Activated CD8-positive, alpha-beta memory T cell treated with anti-CD3 and anti-CD28 coated beads for 48 hours (primary cell): Measurements from ENCODE around the gene KBTBD3.
"Not testable (repeated sequence)": the region's sequence is repeated elsewhere in the genome, so short reads cannot be mapped to it uniquely, and the experiment has no call there.

Experiments
- DNase-seq, 3 experiments: peaks; one replicate each; pipeline ENCODE4 v3.0.0-alpha.2; 2020; ENCODE audit warnings: low read depth in 2 of 3, low spot score in 2 of 3

Gene KBTBD3

DNA sequence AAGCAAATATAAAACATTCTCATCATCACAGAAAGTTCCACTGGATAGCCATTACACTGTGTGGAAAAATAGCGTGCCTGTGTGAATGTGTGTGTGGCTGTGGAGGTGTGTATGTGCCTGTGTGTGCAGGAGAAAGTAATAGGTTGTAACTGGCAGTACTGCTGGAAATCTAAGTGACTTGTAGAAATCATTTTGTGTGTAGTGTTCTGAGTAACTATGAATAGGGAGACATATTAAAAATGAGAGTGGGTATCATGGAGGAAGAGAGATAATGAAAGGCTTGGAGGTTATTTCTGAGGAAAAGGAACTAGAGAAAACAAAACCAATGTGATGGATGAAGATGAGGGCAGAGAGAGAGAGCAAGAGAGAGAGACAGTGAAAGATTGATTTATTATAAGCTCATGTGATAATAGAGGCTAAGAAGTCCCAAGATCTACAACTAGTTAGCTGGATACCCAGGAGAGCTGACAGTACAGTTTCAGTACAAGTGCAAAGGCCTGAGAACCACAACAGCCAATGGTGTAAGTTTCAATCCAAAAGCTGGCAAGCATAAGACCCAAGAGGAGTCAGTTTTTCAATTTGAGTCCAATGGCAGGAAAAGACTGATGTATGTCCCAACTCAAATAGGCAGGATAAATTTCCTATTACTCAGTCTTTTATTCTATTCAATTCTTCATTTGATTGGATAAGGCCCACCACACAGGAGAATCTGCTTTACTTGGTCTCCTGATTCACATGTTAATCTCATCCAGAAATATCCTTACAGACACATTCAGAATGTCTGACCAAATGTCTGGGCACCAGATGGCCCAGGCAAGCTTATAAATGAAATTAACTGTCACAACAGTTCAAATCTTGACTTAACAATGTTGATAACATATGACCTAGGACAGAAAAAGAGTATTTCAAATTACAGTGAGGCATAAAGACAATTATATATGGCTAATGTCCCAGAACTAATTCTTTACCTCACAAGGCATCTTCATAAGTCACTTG lies 14.9 kb downstream of the KBTBD3 start:
- DNase-seq, result no peak

- no peak for DNase-seq
These were observed 15.8 kb downstream of the KBTBD3 start for GRCh38 chr11:106061249-106061784.

DNA sequence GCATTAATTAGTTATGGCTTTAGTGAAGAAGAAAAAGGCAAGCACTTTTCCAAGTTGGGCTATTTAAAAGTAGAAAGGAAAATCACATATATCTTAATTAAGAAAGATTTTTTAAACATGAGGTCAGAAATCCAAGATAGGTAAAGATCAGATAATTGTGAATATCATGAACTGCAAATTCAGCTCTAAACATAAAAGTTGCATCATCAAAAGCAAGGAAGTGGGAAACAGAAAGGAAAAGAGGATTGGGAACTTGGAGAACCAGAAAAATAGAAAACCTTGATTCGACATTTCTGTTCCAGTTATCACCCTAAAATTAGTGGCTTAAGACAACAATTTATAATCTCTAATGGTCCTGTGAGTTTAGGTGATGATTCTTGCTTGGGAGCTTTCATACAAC lies 17.5 kb downstream of the KBTBD3 start:
- no peak for DNase-seq

DNA sequence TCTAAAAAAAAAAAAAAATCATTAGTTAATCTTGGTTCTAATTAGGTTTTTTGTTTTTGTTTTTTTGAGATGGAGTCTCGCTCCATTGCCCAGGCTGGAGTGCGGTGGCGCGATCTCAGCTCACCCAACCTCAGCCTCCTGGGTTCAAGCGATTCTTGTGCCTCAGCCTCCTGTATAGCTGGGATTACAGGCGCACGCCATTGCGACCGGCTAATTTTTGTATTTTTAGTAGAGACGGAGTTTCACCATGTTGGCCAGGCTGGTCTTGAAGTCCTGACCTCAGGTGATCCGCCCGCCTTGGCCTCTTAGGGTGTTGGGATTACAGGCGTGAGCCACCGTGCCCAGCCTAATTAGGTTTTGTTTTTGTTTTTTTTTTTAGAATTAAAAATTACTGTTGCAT lies 18.8 kb downstream of the KBTBD3 start:
- DNase-seq, result not testable (repeated sequence)

DNA sequence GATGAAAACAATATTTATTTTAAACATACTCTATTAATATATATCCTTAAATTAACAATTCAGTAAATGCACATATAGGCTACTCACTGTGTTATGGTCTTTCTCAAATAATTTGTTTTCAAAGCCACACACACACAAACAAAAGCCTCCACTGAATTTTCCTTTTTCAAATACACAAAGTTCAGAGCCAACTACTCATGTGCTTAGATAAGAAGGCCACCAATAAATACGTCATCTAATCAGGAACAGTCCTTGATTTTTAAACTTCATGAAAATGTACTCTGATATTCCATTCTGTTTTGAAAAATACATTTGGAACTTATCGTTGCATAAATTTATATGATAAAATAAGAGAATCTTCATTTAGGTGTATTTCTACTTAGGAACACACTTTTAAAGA lies 26.0 kb downstream of the KBTBD3 start:
- no peak for DNase-seq

- no peak for DNase-seq
These were observed 27.2 kb downstream of the KBTBD3 start for GRCh38 chr11:106049727-106050476.

DNA sequence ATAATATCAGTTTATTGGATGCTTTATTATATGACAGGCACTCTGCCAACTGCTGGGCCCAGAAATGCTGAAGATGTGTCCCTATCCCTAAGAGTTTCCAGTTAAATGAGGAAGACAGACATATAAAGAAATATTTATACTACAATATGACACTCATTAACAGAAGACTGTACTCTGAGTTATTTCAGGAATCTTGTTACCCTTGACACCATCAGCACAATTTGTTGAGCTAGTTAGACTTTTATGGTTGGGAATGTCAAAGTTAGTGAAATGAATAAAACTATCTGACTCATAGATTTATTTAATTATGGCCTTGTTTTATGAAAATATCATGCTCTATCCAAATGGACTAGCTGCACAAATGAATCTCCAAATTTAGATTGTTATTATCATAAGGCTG lies 29.5 kb downstream of the KBTBD3 start:
- DNase-seq, result no peak

GRCh38 chr11:106043540-106043939 lies 33.6 kb downstream of the KBTBD3 start:
- DNase-seq, result no peak

DNA sequence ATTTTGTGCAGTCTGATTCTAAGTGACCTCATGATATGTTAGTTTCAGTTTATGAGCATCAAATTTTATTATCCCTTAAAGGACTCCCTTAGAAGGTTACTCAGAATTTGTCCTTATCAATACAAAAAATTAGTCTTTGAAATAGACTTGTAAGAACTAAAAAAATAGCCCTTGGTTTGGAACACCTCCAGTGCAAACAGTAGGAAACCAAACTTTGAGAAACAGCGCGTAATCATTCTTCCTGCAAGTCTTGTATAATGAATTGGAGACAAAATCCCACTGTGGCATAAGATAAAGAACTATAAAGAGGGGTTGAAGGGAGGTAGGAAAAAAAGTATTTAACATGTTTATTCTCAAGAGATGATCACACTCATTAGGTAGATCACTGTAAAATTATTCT lies 44.3 kb downstream of the KBTBD3 start:
- no peak for DNase-seq

DNA sequence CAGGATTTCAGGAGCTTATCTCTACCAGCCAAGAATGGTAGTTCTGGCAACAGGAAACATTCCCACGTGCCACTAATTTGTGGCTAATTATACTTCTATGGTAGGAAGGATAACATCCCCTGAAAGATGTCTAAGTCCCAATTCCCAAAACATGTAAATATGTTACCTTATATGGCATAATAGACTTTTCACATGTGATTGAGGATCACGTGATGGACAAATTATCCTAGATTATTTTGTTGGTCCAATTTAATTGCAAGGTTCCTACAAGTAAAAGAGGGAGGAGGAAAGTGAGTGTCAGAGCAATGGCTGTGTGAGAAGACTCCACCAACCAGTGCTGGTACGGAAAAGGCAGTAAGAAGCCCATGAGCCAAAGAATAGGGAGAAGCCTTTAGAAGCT lies 45.2 kb downstream of the KBTBD3 start:
- DNase-seq, result no peak

DNA sequence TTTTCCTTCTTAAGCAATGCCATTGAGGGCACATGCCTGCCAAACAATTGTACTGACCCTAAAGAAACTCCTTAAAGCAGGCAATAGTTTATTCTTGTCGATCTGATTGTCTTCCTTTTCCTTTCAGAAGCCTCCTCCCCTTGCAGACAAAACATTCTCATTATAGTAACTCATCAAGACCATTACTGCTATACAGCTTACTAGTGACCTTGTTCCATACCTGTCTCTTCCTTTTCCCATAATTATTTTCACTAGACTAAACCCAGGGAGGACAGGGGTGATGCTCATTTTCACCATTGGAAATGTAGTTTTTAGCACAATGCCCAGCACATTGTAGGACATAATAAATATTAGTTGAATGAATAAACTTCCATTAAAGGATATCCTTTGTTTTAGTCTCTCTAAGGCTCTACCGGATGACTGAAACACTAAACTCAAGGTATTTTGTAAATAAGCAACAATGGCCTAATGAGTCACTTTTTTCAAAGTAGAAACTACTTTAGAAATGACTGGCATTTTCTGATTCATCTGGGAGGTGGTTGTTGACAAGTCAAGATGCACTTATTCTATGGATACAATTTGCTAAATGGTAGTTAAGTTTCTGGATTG lies 45.8 kb downstream of the KBTBD3 start:
- DNase-seq, result no peak

- DNase-seq, result no peak
These were observed 46.5 kb downstream of the KBTBD3 start for GRCh38 chr11:106030609-106031008.

GRCh38 chr11:106022795-106023275 lies 54.3 kb downstream of the KBTBD3 start:
- no peak for DNase-seq

DNA sequence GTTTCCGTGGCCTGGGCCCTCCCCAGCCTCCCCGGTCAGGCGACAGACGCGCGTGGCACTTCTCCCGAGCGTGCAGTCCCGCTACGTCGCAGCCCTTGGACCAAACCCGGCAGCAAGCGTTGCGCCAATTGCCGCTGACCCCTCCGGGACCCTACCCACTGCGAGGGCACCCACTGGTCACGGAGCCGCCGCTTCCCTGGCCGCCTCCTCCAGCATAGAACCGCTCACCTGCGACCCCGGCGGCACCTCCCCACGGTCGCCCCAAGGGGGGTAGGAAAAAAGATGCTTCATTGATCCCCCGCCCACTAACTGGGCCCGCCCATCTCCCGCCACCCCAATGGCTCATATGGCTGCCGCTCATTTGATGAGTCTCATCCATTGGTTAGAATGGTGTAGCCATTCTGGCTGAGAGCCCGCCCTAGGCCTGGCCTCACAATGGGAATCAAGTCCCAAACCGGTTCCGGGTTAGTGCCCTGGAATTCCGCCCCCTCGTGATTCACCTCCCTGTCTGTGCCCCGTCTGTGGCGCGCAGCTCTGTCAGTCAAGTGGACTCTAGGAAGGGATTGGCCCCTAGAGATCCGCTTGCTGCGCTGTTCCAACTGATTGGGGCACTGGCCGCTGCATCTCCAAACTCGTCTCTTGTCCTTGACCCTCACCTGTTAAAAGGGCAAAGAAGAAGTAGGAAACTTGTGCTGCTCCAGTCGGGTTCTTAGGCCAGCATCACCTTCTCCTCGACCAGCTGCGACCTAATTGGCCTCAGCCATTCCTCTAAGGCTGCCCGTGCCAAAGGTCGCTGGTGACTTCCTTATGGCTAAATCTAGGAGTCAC lies 55.0 kb downstream of the KBTBD3 start, which contains the start of gene MSANTD4:
Gene MSANTD4 (minus strand): TSS at position 274 of the 828 bp plus-strand sequence. CDS start 11,323 bp downstream, outside the sequence.
- DNase-seq, result peak; percentile 82 to 87 (median 86)

DNA sequence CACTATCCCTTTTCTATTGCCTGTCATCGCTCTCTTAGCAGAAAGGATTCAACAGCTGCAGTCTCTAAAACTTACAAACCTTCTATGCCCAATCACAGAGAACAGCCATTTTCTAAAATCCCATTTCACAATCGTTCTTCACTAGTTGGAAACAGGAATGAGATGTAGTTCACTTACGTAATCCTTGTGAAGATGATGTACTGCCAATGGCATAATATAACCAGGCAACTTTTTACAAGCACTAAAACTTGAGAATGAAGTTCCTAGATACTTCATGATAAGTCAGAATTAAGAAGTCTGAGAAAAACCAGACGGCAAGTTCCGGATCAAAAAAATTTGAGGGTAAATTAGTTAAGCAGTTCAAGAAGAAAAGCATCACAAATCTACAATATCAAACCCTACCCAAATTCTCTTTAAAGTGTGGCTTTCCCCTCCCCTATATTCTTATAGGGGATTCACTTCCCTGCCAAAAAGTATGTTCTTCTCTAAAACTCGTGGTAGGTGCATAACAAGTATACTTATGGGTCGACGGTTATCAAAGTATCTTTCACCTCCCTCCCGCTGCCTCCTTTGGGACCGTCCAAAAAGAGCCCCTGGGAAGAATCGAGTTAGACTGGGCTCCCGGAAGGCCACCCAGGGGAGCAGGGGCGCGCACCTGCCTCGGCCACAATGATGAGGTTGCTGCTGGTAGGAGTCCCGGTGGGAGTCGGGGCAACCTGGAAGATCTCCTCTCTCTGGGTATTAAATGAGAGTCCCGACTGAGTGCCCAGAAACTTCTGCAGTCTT lies 55.8 kb downstream of the KBTBD3 start:
- DNase-seq, result no peak

- no peak for DNase-seq
These were observed 60.1 kb downstream of the KBTBD3 start for GRCh38 chr11:106017093-106017492.

DNA sequence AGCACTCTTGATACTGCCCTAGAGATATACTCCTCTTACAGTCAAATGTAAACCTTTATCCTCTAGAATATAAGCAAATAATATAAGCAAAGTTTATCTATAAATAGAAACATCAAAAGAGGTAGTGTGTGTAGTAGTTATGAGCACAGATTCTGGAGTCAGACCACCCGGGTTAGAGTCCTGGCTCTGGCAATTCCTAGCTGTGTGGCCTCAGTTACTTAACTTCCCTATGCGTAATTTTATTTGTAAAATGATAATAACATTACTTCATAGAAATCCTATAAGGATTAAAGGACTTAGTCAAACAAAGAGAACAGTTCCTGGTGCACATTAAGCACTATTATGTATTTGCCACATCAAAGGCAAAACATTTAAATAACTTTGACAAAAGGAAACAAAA lies 62.1 kb downstream of the KBTBD3 start:
- DNase-seq, result no peak

DNA sequence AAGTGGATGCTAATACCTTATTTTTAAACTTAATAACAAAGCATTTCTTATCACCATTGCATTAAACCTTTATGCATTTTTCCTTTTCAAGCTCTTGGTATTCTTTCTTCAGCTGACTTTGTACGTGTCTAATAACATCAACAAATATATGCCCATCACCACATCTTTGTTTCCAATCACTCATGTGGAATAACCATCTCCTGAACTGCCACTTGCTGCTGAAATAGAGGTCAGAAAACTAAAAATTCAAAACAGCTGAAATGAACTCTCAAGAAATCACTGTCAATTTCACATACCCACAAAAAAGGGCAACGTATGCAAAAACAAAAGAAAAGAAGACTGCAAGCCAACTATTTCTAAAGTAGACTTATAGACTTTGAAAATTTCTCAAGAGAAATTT lies 62.5 kb downstream of the KBTBD3 start:
- no peak for DNase-seq

DNA sequence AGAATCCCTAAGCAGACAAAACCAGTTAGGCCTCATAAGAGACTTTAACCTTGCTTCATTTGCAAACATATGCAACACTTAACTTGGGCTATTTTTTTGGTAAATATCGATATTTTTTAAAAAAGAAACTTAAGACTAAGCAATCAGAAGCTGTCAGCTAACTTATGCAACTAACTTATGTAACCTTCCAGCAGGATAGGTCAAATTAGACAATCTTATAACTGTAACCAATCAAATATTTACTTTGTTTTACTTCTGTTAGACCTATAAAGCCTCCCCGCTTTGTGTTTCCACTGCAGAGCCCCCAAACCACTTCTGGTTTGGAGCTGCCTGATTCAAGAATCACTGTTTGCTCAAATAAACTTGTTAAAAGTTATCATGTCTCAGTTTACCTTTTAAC lies 63.1 kb downstream of the KBTBD3 start:
- DNase-seq, result no peak

DNA sequence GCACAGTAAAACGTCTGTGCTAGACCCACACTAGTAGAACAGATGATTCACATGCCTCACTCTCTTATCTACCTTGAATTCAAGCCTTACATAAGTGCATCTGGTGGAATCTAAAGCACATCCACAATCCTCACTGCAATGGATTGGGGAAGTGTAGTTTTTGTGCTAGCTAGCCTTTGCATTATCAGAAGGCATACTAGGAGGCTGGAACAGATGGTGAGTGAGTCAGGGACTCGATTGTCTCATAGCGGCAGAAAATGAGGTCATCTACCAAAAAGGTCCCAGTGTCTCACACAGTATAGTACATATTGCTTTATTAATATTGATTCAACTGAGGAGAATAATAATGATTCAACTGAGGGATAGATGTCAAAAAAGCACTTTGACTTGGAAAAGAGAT lies 64.4 kb downstream of the KBTBD3 start:
- DNase-seq, result no peak
